Mesothelial cell of epicardium (in vitro differentiated cells): ENCODE data around the gene ZBTB5. TPM values are rescaled to one million over a fixed set of nuclear protein-coding genes. Genes with fewer than 3 reads are reported as not detected.

Experiments
- DNase-seq, 2 experiments: peaks; one replicate each; pipeline ENCODE4 v3.0.0; 2021; ENCODE audit warnings: low spot score in 2 of 2; ENCODE audit not compliant: unreplicated experiment in 2 of 2
- H3K27ac Mint-ChIP-seq: 2 replicates; pipeline ENCODE4 v1.8.0; 2021; ENCODE audit warnings: mixed read lengths
- H3K27me3 Mint-ChIP-seq: 2 replicates; pipeline ENCODE4 v1.8.0; 2021; ENCODE audit warnings: low read depth, mixed read lengths
- H3K36me3 Mint-ChIP-seq: 2 replicates; pipeline ENCODE4 v1.8.0; 2021; ENCODE audit warnings: mixed read lengths
- H3K4me1 Mint-ChIP-seq: 2 replicates; pipeline ENCODE4 v1.8.0; 2021; ENCODE audit warnings: mixed read lengths
- H3K4me3 Mint-ChIP-seq: 2 replicates; pipeline ENCODE4 v1.8.0; 2021; ENCODE audit warnings: mild to moderate bottlenecking, moderate library complexity, mixed read lengths
- H3K9me3 Mint-ChIP-seq: 2 replicates; pipeline ENCODE4 v1.8.0; 2021; ENCODE audit warnings: mixed read lengths
- total RNA-seq: library from RNA; stranded (reverse); gene quantifications from 3 replicates; pipeline ENCODE4 v1.2.1, GENCODE V29; 2021
- TF ChIP-seq, protein P1 (sequence below): fragments of 200-600 bp; sonication (generic); IDR thresholded peaks from one replicate; pipeline ENCODE4 v1.5.0; 2021; ENCODE audit warnings: antibody characterized with exemption; ENCODE audit not compliant: unreplicated experiment

The ZBTB5 gene
- total RNA-seq, 1 donor from 2014 or later, result 34.2 TPM

- TF ChIP-seq, protein P1, sequence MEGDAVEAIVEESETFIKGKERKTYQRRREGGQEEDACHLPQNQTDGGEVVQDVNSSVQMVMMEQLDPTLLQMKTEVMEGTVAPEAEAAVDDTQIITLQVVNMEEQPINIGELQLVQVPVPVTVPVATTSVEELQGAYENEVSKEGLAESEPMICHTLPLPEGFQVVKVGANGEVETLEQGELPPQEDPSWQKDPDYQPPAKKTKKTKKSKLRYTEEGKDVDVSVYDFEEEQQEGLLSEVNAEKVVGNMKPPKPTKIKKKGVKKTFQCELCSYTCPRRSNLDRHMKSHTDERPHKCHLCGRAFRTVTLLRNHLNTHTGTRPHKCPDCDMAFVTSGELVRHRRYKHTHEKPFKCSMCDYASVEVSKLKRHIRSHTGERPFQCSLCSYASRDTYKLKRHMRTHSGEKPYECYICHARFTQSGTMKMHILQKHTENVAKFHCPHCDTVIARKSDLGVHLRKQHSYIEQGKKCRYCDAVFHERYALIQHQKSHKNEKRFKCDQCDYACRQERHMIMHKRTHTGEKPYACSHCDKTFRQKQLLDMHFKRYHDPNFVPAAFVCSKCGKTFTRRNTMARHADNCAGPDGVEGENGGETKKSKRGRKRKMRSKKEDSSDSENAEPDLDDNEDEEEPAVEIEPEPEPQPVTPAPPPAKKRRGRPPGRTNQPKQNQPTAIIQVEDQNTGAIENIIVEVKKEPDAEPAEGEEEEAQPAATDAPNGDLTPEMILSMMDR, result no peak
These were observed 74.5 kb downstream of the ZBTB5 start for GRCh38 chr9:37390759-37391158.

More at GRCh38 chr9:37390759-37391158, 74.5 kb downstream of the ZBTB5 start:
- Mint-ChIP-seq H3K4me1 (no peaks in the 10 kb centered on the region), H3K36me3 (no peaks in the 10 kb centered on the region), H3K27ac (no peak overlapping the region), H3K9me3 (no peaks in the 10 kb centered on the region), H3K4me3 (no peak overlapping the region), H3K27me3 (peaks cover 8% of the 10 kb centered on the region)
- DNase-seq, result no peak

Other genes with a start within 250 kb of the ZBTB5 start
- 99.5 to 106 TPM (median 102 TPM) in 3 replicates for gene GRHPR, start 42.8 kb downstream of the ZBTB5 start, total RNA-seq
- 24.9 to 27.3 TPM (median 26.1 TPM) in 3 replicates for gene POLR1E, start 20.5 kb upstream of the ZBTB5 start, total RNA-seq
- gene FBXO10, start 110.9 kb upstream of the ZBTB5 start, total RNA-seq, result 22.0 to 26.6 TPM (median 24.1 TPM) in 3 replicates
- 81.4 to 87.2 TPM (median 83.4 TPM) in 3 replicates for gene TOMM5, start 127.1 kb upstream of the ZBTB5 start, total RNA-seq
- gene FRMPD1, start 185.5 kb upstream of the ZBTB5 start, total RNA-seq, result 0.45 to 0.78 TPM (median 0.50 TPM) in 3 replicates